Measurements from ENCODE around the gene RPP14. TPM values are rescaled to one million over a fixed set of nuclear protein-coding genes. Genes with fewer than 3 reads are reported as not detected.
A peak's percentile ranks its signal among the peaks of the same experiment; 100 is the strongest.

RPP14 gene
- total RNA-seq, 1 experiment from 2014 or later, result 13.2 TPM

DNA sequence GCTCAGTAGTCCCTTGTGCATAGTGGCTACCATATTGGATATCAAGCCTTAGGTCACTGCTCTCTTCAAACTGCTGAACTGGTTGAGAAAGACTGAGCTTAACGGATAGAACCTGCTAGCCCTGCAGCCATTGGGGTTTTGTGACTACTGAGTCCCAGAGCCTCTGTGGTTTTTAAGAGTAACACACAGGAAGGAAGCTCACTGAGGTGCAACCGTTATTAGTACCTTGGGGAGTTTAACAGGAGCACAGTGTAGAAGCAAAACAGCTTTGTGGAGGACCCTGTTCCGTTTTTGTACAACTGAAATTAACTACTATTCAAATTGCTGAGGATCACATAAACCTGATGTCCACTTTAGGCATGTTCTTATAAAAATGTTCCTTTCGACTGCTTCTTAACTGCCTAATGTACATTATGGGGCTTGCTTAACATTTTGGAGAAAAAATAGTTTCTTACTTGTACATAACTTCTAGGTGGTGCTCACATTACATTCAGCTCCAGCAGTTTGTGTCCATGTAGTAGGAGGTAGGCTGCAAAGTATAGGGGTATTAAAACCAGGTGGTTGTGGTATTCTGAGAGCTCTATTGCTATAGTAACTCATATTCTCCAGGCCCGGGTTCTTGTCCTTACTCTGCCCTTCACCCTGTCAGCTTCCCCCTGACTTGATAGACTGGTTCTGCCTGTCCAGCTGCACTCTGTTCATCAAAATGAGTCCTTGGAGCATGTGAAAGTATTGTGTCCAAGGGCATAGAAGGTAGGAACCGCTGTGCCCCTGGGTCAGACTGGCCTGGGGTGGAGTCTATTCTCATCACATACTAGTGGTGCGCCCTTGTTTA lies 44.0 kb downstream of the RPP14 start:
- Histone ChIP-seq H3K27me3 (ENCODE audit: insufficient read depth, low read depth) (no peaks in the 10 kb centered on the region), H3K79me2 (ENCODE audit: low read depth) (no peaks in the 10 kb centered on the region), H3K4me2 (peak overlapping the region; percentile 48), H3K27ac (peak overlapping the region; percentile 62), H3F3A (ENCODE audit: insufficient read depth, low read depth) (peaks cover 9% of the 10 kb centered on the region; the same call in 1 of the 2 replicates), H4K20me1 (ENCODE audit: insufficient read depth) (no peaks in the 10 kb centered on the region), H3K36me3 (ENCODE audit: low read depth) (no peaks in the 10 kb centered on the region), H3K9me3 (ENCODE audit: insufficient read depth, low read depth) (no peaks in the 10 kb centered on the region; the same call in 1 of the 2 replicates), H3K9me2 (ENCODE audit: insufficient read depth) (no peaks in the 10 kb centered on the region), H3K4me1 (replicated peaks; ENCODE audit: insufficient read depth) (peaks cover 17% of the 10 kb centered on the region), H3K4me3 (no peak overlapping the region), H2AFZ (no peak overlapping the region)
- TF ChIP-seq, protein P1, sequence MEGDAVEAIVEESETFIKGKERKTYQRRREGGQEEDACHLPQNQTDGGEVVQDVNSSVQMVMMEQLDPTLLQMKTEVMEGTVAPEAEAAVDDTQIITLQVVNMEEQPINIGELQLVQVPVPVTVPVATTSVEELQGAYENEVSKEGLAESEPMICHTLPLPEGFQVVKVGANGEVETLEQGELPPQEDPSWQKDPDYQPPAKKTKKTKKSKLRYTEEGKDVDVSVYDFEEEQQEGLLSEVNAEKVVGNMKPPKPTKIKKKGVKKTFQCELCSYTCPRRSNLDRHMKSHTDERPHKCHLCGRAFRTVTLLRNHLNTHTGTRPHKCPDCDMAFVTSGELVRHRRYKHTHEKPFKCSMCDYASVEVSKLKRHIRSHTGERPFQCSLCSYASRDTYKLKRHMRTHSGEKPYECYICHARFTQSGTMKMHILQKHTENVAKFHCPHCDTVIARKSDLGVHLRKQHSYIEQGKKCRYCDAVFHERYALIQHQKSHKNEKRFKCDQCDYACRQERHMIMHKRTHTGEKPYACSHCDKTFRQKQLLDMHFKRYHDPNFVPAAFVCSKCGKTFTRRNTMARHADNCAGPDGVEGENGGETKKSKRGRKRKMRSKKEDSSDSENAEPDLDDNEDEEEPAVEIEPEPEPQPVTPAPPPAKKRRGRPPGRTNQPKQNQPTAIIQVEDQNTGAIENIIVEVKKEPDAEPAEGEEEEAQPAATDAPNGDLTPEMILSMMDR (conservative IDR thresholded peaks at IDR 0.05), result no peak
- TF ChIP-seq EZH2 (IDR thresholded peaks at IDR 0.05; ENCODE audit: low read depth), result no peak
- BruUV-seq (replicated peaks), result no TSS peak
- ChIA-PET CTCF (interaction anchor here (0.6 to 0.7 kb wide), 2 partner anchors 162 kb away, joined by 3 to 10 read pairs; no protein-coding TSS in a partner anchor), POLR2A (ENCODE audit: unreplicated experiment) (interaction anchor here (0.6 kb wide), 2 partner anchors 142 to 944 kb away, joined by 3 to 21 read pairs; partner anchors contain the start of gene KCTD6)
- intact Hi-C loops (cut with micrococcal nuclease; ENCODE audit: unreplicated experiment), result no loop called here
- DNase-seq, result peak in 1 of 2 experiments; percentile 15

- intact Hi-C loops (cut with micrococcal nuclease; ENCODE audit: unreplicated experiment), result no loop called here
- peak in 1 of 2 experiments; percentile 40 for DNase-seq
- no peaks in the 10 kb centered on the region for H3K27me3 ChIP-seq (ENCODE audit: insufficient read depth, low read depth)
- no peaks in the 10 kb centered on the region for H3K79me2 ChIP-seq (ENCODE audit: low read depth)
- TF ChIP-seq, protein P1 (conservative IDR thresholded peaks at IDR 0.05), result no peak
- no peak for TF ChIP-seq EZH2 (IDR thresholded peaks at IDR 0.05; ENCODE audit: low read depth)
- H3K4me3 ChIP-seq, result no peak overlapping the region
- no peaks in the 10 kb centered on the region for H3K36me3 ChIP-seq (ENCODE audit: low read depth)
- no peak overlapping the region for H2AFZ ChIP-seq
- H3F3A ChIP-seq (ENCODE audit: insufficient read depth, low read depth), result peaks cover 9% of the 10 kb centered on the region; the same call in 1 of the 2 replicates
- no TSS peak for BruUV-seq (replicated peaks)
- CTCF ChIA-PET, result interaction anchor here (0.6 kb wide), 1 partner anchor 163 kb away, joined by 3 read pairs; no protein-coding TSS in a partner anchor
- H3K4me1 ChIP-seq (replicated peaks; ENCODE audit: insufficient read depth), result peaks cover 17% of the 10 kb centered on the region
- peak overlapping the region; percentile 48 for H3K4me2 ChIP-seq
- peak overlapping the region; percentile 62 for H3K27ac ChIP-seq
- H3K9me2 ChIP-seq (ENCODE audit: insufficient read depth), result no peaks in the 10 kb centered on the region
- POLR2A ChIA-PET (ENCODE audit: unreplicated experiment), result no interaction called here
- no peaks in the 10 kb centered on the region for H4K20me1 ChIP-seq (ENCODE audit: insufficient read depth)
- no peaks in the 10 kb centered on the region; the same call in 1 of the 2 replicates for H3K9me3 ChIP-seq (ENCODE audit: insufficient read depth, low read depth)
Measured at GRCh38 chr3:58350627-58351013, 44.6 kb downstream of the RPP14 start.

GRCh38 chr3:58351920-58352319 lies 45.9 kb downstream of the RPP14 start:
- Histone ChIP-seq H3K9me2 (ENCODE audit: insufficient read depth) (no peaks in the 10 kb centered on the region), H3K9me3 (ENCODE audit: insufficient read depth, low read depth) (no peaks in the 10 kb centered on the region; the same call in 1 of the 2 replicates), H3K36me3 (ENCODE audit: low read depth) (no peaks in the 10 kb centered on the region), H3K4me1 (replicated peaks; ENCODE audit: insufficient read depth) (peaks cover 17% of the 10 kb centered on the region), H4K20me1 (ENCODE audit: insufficient read depth) (no peaks in the 10 kb centered on the region), H3K27ac (no peak overlapping the region), H3K79me2 (ENCODE audit: low read depth) (no peaks in the 10 kb centered on the region), H2AFZ (no peak overlapping the region), H3K4me2 (no peak overlapping the region), H3F3A (ENCODE audit: insufficient read depth, low read depth) (peaks cover 9% of the 10 kb centered on the region; the same call in 1 of the 2 replicates), H3K27me3 (ENCODE audit: insufficient read depth, low read depth) (no peaks in the 10 kb centered on the region), H3K4me3 (no peak overlapping the region)
- no TSS peak for BruUV-seq (replicated peaks)
- intact Hi-C loops (cut with micrococcal nuclease; ENCODE audit: unreplicated experiment), result no loop called here
- ChIA-PET POLR2A (ENCODE audit: unreplicated experiment) (no interaction called here), CTCF (no interaction called here)
- TF ChIP-seq EZH2 (IDR thresholded peaks at IDR 0.05; ENCODE audit: low read depth), result no peak
- TF ChIP-seq, protein P1 (conservative IDR thresholded peaks at IDR 0.05), result no peak
- DNase-seq, result no peak

Data from PC-9 (cell line).